K562 (cell line): ENCODE measurements around the gene INHBE. TPM values are rescaled to one million over a fixed set of nuclear protein-coding genes. Genes with fewer than 3 reads are reported as not detected.
"Not testable (repeated sequence)": the region's sequence is repeated elsewhere in the genome, so short reads cannot be mapped to it uniquely, and the experiment has no call there.

Experiments
- ATAC-seq: fragments of 200-7000 bp; cut with Tn5 transposase; 3 replicates; pipeline ENCODE4 v1.9.1; 2020; ENCODE audit warnings: moderate library complexity
- BruUV-seq: library from RNA; stranded (reverse); fragments of 400-500 nt; replicated peaks from 2 replicates; lab custom pipeline; 2021; lab: Mats Ljungman, UMichigan
- CTCF ChIA-PET: fragments of 300-600 bp; formaldehyde crosslinking; extraction: SDS; loops from one replicate; lab custom pipeline; 2021; ENCODE audit warnings: low intra/inter-chr PET ratio; lab: Yijun Ruan, JAX
- POLR2A ChIA-PET: fragments of 300-600, 350-650 bp; sonication (Branson Sonifier 250); formaldehyde crosslinking; extraction: SDS; loops from one replicate; lab custom pipeline; 2021; ENCODE audit warnings: antibody characterized with exemption, inconsistent platforms; lab: Yijun Ruan, JAX
- DNase-seq, 4 experiments: peaks; one replicate each; pipeline versions ENCODE4 v3.0.0 to v3.0.0-alpha.2; 2011 to 2018; ENCODE audit warnings: low spot score in 3 of 4, mixed read lengths in 3 of 4; ENCODE audit errors: extremely low read depth in 1 of 4
- FAIRE-seq: peaks from 2 replicates; lab custom pipeline; 2011; peaks lifted over from hg19 to GRCh38; lab: Jason Lieb, UNC
- H2AFZ ChIP-seq: 2 replicates; pipeline ENCODE4 v1.6.0; 2011; ENCODE audit warnings: low read depth, low read length, control low read depth, inconsistent platforms
- H3K27ac ChIP-seq: fragments of 200-600 bp; 3 replicates; pipeline ENCODE4 v1.8.0; 2011; ENCODE audit warnings: low read depth, mild to moderate bottlenecking, control low read depth, inconsistent platforms, low read length, moderate library complexity, mixed read lengths; ENCODE audit errors: extremely low read depth
- H3K27me3 ChIP-seq, 2 experiments: fragments of 300-600 bp in 1 of 2; 2 replicates in 1 of 2; 3 replicates in 1 of 2; pipeline versions ENCODE4 v1.6.0 to v1.8.0; 2011; ENCODE audit warnings: inconsistent platforms in 2 of 2, low read length in 2 of 2, mild to moderate bottlenecking in 1 of 2, mixed read lengths in 1 of 2, moderate library complexity in 1 of 2; ENCODE audit not compliant: control insufficient read depth in 2 of 2, insufficient read depth in 2 of 2
- H3K36me3 ChIP-seq: fragments of 300-600 bp; 3 replicates; pipeline ENCODE4 v1.8.0; 2011; ENCODE audit warnings: mild to moderate bottlenecking, low read length, inconsistent platforms; ENCODE audit not compliant: control insufficient read depth, insufficient read depth
- H3K4me1 ChIP-seq, 2 experiments: fragments of 200-600 bp in 1 of 2; replicated peaks in 1 of 2; 2 replicates in 1 of 2; 3 replicates in 1 of 2; pipeline versions ENCODE4 v1.5.1 to v1.8.0; 2011; ENCODE audit warnings: inconsistent platforms in 2 of 2, low read length in 2 of 2, mild to moderate bottlenecking in 1 of 2, mixed read lengths in 1 of 2, moderate library complexity in 1 of 2; ENCODE audit not compliant: control insufficient read depth in 2 of 2, insufficient read depth in 2 of 2
- H3K4me2 ChIP-seq: 2 replicates; pipeline ENCODE4 v1.6.1; 2011; ENCODE audit warnings: low read length, control low read depth, inconsistent platforms, mixed read lengths; ENCODE audit not compliant: insufficient read depth
- H3K4me3 ChIP-seq: fragments of 200-600 bp; sonication (generic), shearing (Covaris generic); 2 replicates; pipeline ENCODE4 v1.5.1; 2016; ENCODE audit warnings: control low read depth, inconsistent platforms
- H3K79me2 ChIP-seq: fragments of 200-600 bp; 3 replicates; pipeline ENCODE4 v1.8.0; 2011; ENCODE audit warnings: low read length, inconsistent platforms; ENCODE audit not compliant: control insufficient read depth, insufficient read depth
- H3K9ac ChIP-seq, 2 experiments: 2 replicates each; pipeline versions ENCODE4 v1.6.0 to v1.6.1; 2011; ENCODE audit warnings: low read depth in 2 of 2, low read length in 2 of 2, control low read depth in 1 of 2, inconsistent platforms in 1 of 2, mild to moderate bottlenecking in 1 of 2, mixed read lengths in 1 of 2; ENCODE audit not compliant: insufficient read depth in 1 of 2
- H3K9me1 ChIP-seq: one replicate; pipeline ENCODE4 v1.6.0; 2011; ENCODE audit warnings: inconsistent platforms, mild to moderate bottlenecking, low read length, moderate library complexity; ENCODE audit not compliant: control insufficient read depth, insufficient read depth
- H3K9me3 ChIP-seq: replicated peaks from 2 replicates; pipeline ENCODE4 v1.5.1; 2011; ENCODE audit warnings: low read depth, low read length, inconsistent platforms; ENCODE audit not compliant: control insufficient read depth, insufficient read depth
- H4K20me1 ChIP-seq: replicated peaks from 2 replicates; pipeline ENCODE4 v1.6.1; 2011; ENCODE audit warnings: low read length, inconsistent platforms, mixed read lengths; ENCODE audit not compliant: control insufficient read depth, insufficient read depth
- IRF2 ChIP-seq: sonication (generic); formaldehyde crosslinking; IDR thresholded peaks from 2 replicates; pipeline ENCODE4 v1.8.1; 2022; ENCODE audit warnings: mild to moderate bottlenecking, missing genetic modification reagents
- NFE2 ChIP-seq: IDR thresholded peaks from 2 replicates; pipeline ENCODE4 v1.6.1; 2014; ENCODE audit warnings: antibody characterized with exemption, low read depth
- WGBS: fragments of 100-300 bp; shearing (Covaris generic); methylation state at CpG from one replicate; pipeline ENCODE4 v1.1.6; 2016; ENCODE audit warnings: low coverage, mixed read lengths; ENCODE audit not compliant: insufficient coverage; ENCODE audit errors: missing lambda C conversion rate; 5-methylcytosine and 5-hydroxymethylcytosine counted together
- in situ Hi-C: fragments of 300-500 bp; cut with MboI; formaldehyde crosslinking; loops from 4 replicates; pipeline ENCODE4 v1.15.0; 2018; ENCODE audit warnings: inconsistent platforms, mixed read lengths
- intact Hi-C: fragments of 100-400 bp; cut with micrococcal nuclease; formaldehyde crosslinking; loops from 2 replicates; pipeline ENCODE4 v1.14.2; 2022
- polyA plus RNA-seq, 8 experiments: library from polyadenylated mRNA; depleted of rRNA in 4 of 8; stranded (reverse) in 5 of 8; unstranded in 3 of 8; fragments of >200 nt; fragmentation: Nextera tagmentation in 2 of 8; fragmentation: Illumina TruSeq in 1 of 8; extraction: Ambion mirVana in 2 of 8; extraction: Trizol in 1 of 8; gene quantifications; 2 replicates each; pipeline versions ENCODE4 v1.2.1 to v1.2.3, GENCODE V29; 2011 to 2014; ENCODE audit warnings: inconsistent platforms in 1 of 8, missing spikeins in 1 of 8
- total RNA-seq, 7 experiments: library from RNA; depleted of rRNA in 6 of 7; stranded (reverse); fragments of >200 nt in 6 of 7; fragmentation: Illumina TruSeq in 2 of 7; extraction: Trizol in 2 of 7; gene quantifications; 2 replicates each; pipeline versions ENCODE4 v1.2.1 to v1.2.3, GENCODE V29; 2011 to 2021; ENCODE audit warnings: low replicate concordance in 1 of 7

INHBE gene
- total and polyA plus RNA-seq, 9 of the 15 experiments (the other 6 are each of a cell fraction or from before 2014, with no cell fraction given): 0.94 to 9.9 (median 7.3) TPM

DNA sequence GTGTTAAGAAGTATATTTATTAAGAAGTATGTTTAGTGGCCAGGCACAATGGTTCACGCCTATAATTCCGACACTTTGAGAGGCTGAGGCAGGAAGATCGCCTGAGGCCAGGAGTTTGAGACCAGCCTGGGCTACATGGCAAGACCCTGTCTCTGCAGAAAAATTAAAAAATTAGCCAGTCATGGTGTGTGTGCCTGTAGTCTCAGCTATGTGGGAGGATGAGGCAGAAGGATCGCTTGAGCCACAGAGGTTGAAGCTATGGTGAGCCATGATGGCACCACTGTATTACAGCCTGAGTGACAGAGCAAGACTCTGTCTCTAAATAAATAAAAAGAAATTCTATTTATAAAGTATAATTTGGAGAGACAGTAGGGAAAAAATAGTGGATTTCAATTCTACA, 44.6 kb upstream of the INHBE start:
- Histone ChIP-seq H3K36me3 (no peaks in the 10 kb centered on the region; the same call in 2 of the 3 replicates), H3K27me3 (no peaks in the 10 kb centered on the region), H3K9ac (no peak overlapping the region), H4K20me1 (no peaks in the 10 kb centered on the region), H3K9me3 (no peaks in the 10 kb centered on the region), H3K4me1 (no peaks in the 10 kb centered on the region; a peak in 1 of 5 replicates), H3K4me3 (no peak overlapping the region), H3K9me1 (no peaks in the 10 kb centered on the region), H3K79me2 (peaks cover 9% of the 10 kb centered on the region; the same call in 1 of the 3 replicates), H3K27ac (no peak overlapping the region), H2AFZ (no peak overlapping the region), H3K4me2 (no peak overlapping the region)
- in situ Hi-C loops: no loop called here
- FAIRE-seq (no peak), ATAC-seq (peak; percentile 65), DNase-seq (no peak)
- ChIA-PET POLR2A (interaction anchor here (0.8 to 3.3 kb wide), 11 partner anchors 9 to 45 kb away, joined by 3 to 15 read pairs (median 4); partner anchors contain the start of genes INHBC and INHBE), CTCF (no interaction called here)
- BruUV-seq: no TSS peak
- intact Hi-C loops: no loop called here
- TF ChIP-seq NFE2 (0 out of 2 replicates have a peak, but pooled peaks have one; percentile 5), IRF2 (CRISPR knock-in tag) (no peak)
- 76% methylated on average over 4 of the region's 4 CpGs for WGBS

- ATAC-seq, in situ Hi-C loops, H3K4me2 ChIP-seq, H3K27me3 ChIP-seq, CTCF ChIA-PET, BruUV-seq, H3K36me3 ChIP-seq, H2AFZ ChIP-seq, H3K4me3 ChIP-seq, intact Hi-C loops, DNase-seq, H3K9me3 ChIP-seq, H3K9ac ChIP-seq, H3K27ac ChIP-seq, H3K9me1 ChIP-seq, FAIRE-seq, H4K20me1 ChIP-seq: not testable (repeated sequence)
- peaks cover 14% of the 10 kb centered on the region; the same call in 2 of the 3 replicates for H3K79me2 ChIP-seq
- POLR2A ChIA-PET: interaction anchor here (1.3 to 1.5 kb wide), 2 partner anchors 16 to 41 kb away, joined by 3 read pairs; partner anchors contain the start of gene INHBE
- H3K4me1 ChIP-seq: peaks cover 10 to 13% of the 10 kb centered on the region in 2 experiments
- 98% methylated on average over 3 of the region's 6 CpGs for WGBS
Observed at GRCh38 chr12:57414160-57414559, 40.9 kb upstream of the INHBE start.
